ENCODE results near the gene SLC25A13.

GRCh38 chr7:96355990-96356506, 34.1 kb upstream of the SLC25A13 start:
- no peak for TF ChIP-seq EZH2 (IDR thresholded peaks at IDR 0.05; ENCODE audit: low read depth)
- TF ChIP-seq CTCF (conservative IDR thresholded peaks at IDR 0.05): no peak

All from PC-9 (cell line).